ENCODE measurements around the gene NRG3.

Gene NRG3

GRCh38 chr10:82815680-82816079 is 940.7 kb downstream of the NRG3 start:
- no peak for DNase-seq (ENCODE audit: low read depth in 2 of 2)

- DNase-seq (ENCODE audit: low read depth in 2 of 2): no peak
These were observed 942.9 kb downstream of the NRG3 start for GRCh38 chr10:82817676-82818422.

- no peak for DNase-seq (ENCODE audit: low read depth in 2 of 2)
These were observed 946.0 kb downstream of the NRG3 start for GRCh38 chr10:82821043-82821442.

DNA sequence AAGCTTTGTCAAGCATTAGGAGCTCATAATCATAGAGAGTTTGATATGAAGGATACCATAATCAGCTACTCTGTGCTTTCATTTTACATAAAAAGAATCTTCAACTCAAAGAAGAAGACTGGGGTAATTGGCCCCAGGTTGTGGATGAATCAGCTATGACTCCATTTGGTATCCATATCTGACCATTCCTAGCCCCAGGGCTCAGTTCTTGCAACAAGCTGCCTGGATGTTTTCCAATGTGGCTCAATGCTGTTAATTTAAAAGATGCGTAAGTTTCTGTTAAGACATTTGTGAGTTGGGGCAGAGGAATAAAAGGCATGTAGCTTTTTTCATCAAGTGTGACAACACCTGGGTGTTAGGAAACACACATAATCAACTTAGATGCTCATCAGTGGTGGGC is 951.1 kb downstream of the NRG3 start:
- DNase-seq (ENCODE audit: low read depth in 2 of 2): no peak

- no peak for DNase-seq (ENCODE audit: low read depth in 2 of 2)
These were observed 952.9 kb downstream of the NRG3 start for GRCh38 chr10:82827901-82828300.

DNA sequence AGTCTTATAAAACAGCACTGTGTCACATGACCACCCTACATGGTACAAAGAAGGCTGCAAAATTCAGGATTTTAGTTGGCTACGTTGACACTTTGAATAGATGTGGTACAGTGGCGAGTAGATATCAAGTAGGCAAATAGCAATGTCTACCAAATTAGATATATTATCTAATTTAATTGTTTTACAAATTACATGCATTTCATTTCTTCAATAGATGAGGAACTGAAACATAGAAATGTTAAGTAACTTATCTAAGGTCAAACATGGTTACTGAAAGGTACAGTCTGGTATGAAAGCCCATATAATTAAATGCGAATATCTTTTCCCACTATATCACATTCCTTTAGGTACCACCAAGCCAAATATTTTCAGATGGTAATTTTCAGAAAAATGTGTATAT is 972.2 kb downstream of the NRG3 start:
- DNase-seq (ENCODE audit: low read depth in 2 of 2): no peak

- no peak for DNase-seq (ENCODE audit: low read depth in 2 of 2)
These were observed 975.2 kb downstream of the NRG3 start for GRCh38 chr10:82850191-82850590.

- DNase-seq (ENCODE audit: low read depth in 2 of 2): no peak
These were observed 982.1 kb downstream of the NRG3 start for GRCh38 chr10:82856957-82857613.

DNA sequence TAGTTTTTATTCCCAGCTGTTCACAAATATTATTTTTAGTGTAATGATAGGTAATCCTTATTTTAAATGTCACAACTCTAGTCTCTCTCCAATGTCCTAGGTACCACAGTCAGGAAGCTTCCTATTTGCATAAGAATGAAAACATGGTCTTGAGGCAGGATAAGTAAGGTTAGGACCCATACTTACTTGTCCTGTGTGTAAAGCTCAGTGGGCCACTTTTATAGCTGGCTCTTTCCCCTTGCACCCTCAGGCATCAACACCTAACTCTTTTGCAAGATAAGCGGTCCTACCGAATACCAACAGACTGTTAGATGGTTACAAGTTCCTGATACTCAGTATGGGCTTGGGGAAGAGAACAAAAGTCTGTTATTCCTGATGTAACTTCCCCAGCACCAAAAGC is 986.9 kb downstream of the NRG3 start:
- no peak for DNase-seq (ENCODE audit: low read depth in 2 of 2)

- DNase-seq (ENCODE audit: low read depth in 2 of 2): no peak
These were observed 990.4 kb downstream of the NRG3 start for GRCh38 chr10:82865366-82865765.

GRCh38 chr10:82866424-82867020 is 991.5 kb downstream of the NRG3 start:
- DNase-seq (ENCODE audit: low read depth in 2 of 2): no peak

- no peak for DNase-seq (ENCODE audit: low read depth in 2 of 2)
These were observed 992.1 kb downstream of the NRG3 start for GRCh38 chr10:82867056-82867455.

DNA sequence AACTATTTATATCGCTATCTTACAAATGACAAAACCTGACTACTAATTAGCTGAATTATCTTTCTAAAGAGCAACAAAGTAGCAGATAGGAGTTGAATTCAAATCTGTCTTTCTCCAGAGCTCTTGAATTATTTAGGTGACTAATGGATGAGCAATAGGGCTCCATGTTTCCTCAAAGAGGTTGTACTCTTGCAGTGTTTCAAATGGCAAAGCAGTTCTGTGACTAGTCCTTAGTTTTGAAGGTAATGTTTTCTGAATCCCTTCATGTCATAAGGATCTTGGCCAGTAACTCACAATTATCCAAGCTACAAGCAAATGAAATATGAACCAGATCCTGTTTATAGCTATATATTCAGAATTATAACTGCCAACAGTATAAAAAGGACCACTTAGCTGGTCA is 999.7 kb downstream of the NRG3 start:
- no peak for DNase-seq (ENCODE audit: low read depth in 2 of 2)

DNA sequence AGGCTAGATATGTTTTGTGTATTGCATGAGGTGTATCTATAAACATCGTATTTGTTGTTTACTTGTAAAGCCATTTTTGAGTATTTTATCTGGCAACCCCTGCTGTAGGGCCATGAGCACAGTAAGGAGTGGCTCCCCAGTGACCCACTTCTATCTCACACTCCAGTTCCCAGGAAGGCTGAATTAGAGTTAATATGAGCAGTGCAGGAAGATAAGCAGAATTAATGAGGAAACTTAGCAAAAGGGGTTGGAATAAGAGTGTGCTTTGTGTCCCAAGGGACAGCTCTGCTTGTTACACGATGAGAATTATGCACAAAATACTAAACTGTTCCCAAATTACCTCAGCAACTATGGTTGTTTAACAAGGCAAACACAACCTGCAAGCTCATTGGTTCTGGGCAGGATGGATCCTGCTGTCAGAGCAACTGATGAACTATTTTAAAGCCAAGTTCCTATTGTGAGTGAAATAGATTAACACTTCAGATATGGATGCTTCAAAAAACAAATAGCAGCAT is 1005.8 kb downstream of the NRG3 start:
- no peak for DNase-seq (ENCODE audit: low read depth in 2 of 2)

- no peak for DNase-seq (ENCODE audit: low read depth in 2 of 2)
These were observed 1007.7 kb downstream of the NRG3 start for GRCh38 chr10:82882722-82883121.

DNA sequence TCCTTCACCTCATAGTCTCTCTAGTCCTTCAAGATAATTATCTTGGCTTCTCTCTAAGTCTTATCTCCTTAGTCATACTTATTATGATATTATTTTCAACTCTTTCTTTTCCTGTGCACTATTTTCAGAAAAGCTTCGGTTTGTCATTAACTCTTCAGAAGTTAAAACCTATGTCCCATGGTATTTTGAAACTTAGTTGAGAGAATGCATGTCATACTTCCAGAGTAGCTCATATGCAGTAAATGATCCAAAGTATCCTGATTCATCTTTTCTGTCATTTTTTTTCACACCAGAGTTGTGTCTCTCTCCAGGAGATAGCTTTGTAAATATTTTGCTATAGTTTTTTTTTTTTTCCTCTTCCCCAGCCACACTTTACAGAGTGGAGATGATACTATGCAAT is 1008.6 kb downstream of the NRG3 start:
- DNase-seq (ENCODE audit: low read depth in 2 of 2): no peak

GRCh38 chr10:82887488-82887887 is 1012.5 kb downstream of the NRG3 start:
- no peak for DNase-seq (ENCODE audit: low read depth in 2 of 2)

- no peak for DNase-seq (ENCODE audit: low read depth in 2 of 2)
These were observed 1013.9 kb downstream of the NRG3 start for GRCh38 chr10:82888809-82889455.

DNA sequence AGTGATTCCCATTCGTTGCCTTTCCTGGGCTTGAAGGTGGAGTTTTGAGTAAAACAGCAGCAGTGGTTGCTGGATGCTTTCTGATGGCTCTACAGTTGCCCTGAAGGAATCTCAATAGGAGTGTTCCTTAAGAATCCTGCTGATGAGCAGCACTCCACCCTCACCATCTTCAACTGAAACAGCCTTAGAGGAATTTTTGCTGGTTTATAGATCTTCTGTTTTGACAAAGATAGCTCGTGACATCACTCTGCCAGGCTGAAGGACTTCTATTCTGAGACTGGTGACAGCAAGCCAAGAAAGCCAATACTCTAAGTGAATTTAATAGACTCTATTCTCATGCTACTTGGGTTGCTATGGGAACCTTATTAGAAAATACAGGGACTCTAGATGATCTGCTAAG is 1014.7 kb downstream of the NRG3 start:
- DNase-seq (ENCODE audit: low read depth in 2 of 2): no peak

DNA sequence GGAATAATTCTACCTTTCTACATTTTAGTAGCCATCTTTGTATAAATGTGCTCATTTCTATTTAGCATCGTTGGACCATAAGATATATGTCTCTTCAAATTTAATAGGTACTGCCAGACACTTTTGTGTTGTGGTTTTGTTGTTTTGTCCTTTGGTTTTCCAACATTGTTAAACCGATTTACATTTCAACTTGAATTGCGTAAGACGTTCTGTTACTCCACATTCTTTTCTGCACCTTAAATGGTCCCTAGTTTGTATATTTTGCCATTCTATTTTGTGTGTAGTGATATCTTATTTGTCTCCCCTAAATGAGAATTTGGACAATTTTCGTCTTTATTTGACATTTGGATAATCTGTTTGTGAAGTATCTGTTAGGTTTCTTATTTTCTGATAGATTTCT is 1015.6 kb downstream of the NRG3 start:
- DNase-seq (ENCODE audit: low read depth in 2 of 2): no peak

DNA sequence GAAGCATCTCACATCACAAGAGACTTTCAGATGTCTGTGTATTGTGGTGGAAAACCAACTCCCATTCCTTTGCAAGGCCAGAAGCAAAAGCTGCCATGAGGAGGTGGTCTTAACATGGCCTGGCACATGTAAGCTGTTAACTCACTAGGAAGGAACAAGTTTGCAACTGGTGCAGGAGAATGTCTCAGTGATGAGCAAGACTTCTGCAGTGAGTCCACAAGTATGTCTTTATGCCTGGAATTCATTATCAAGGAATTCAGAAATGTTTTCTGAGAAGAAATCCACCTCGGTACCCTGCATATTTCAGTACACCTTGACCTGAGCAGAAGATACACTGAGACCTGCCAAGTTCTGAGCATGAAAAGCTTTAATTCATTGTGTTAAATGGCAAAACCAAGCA is 1033.1 kb downstream of the NRG3 start:
- DNase-seq (ENCODE audit: low read depth in 2 of 2): no peak

- DNase-seq (ENCODE audit: low read depth in 2 of 2): no peak
These were observed 1033.8 kb downstream of the NRG3 start for GRCh38 chr10:82908751-82909150.

- DNase-seq (ENCODE audit: low read depth in 2 of 2): no peak
These were observed 1035.3 kb downstream of the NRG3 start for GRCh38 chr10:82910301-82910700.

Data from stimulated activated CD4-positive, alpha-beta T cell treated with anti-CD3 and anti-CD28 coated beads, Interleukin-12 subunit alpha, Interleukin-12 subunit beta, amount 100 ng/mL, for 24 hours (primary cell).